Peyer's patch (tissue), 4 donors: Measurements from ENCODE around the gene PDLIM7.

Experiments used
- CTCF ChIP-seq, 6 experiments: fragments of 450-650 bp in 4 of 6; fragments of 200-600 bp in 2 of 6; sonication (generic) in 1 of 6; IDR thresholded peaks; one replicate each; pipeline ENCODE4 v1.5.1; 2017 to 2019; ENCODE audit warnings: antibody characterized with exemption in 6 of 6, mild to moderate bottlenecking in 3 of 6, moderate library complexity in 1 of 6
- POLR2A ChIP-seq, 2 donors: fragments of 450-650 bp; IDR thresholded peaks; one replicate each; pipeline ENCODE4 v1.5.1; 2017; ENCODE audit warnings: antibody characterized with exemption in 2 of 2, mild to moderate bottlenecking in 2 of 2, moderate library complexity in 2 of 2

GRCh38 chr5:177458912-177459350 is 38.5 kb downstream of the PDLIM7 start:
- TF ChIP-seq CTCF (IDR thresholded peaks at IDR 0.05) (no peak), POLR2A (IDR thresholded peaks at IDR 0.05) (no peak)
